DOHH2 (cell line): Measurements from ENCODE around the gene SLC5A7.

Experiments
- H3F3A ChIP-seq: fragments of 200-600 bp; sonication (generic), shearing (Covaris generic); 2 replicates; pipeline ENCODE4 v1.6.0; 2016; ENCODE audit warnings: antibody characterized with exemption, mild to moderate bottlenecking; ENCODE audit not compliant: control insufficient read depth, insufficient read depth
- H3K27ac ChIP-seq: fragments of 200-600 bp; sonication (generic); 2 replicates; pipeline ENCODE4 v1.5.1; 2014; ENCODE audit warnings: low read depth, mild to moderate bottlenecking, low read length, moderate library complexity
- H3K27me3 ChIP-seq: fragments of 200-600 bp; sonication (generic); 2 replicates; pipeline ENCODE4 v1.6.1; 2014; ENCODE audit warnings: mild to moderate bottlenecking, low read length, mixed read lengths; ENCODE audit not compliant: control insufficient read depth
- H3K36me3 ChIP-seq: fragments of 200-600 bp; sonication (generic); 2 replicates; pipeline ENCODE4 v1.6.1; 2014; ENCODE audit warnings: mild to moderate bottlenecking, low read length, moderate library complexity, mixed read lengths; ENCODE audit not compliant: control insufficient read depth
- H3K4me1 ChIP-seq: fragments of 200-600 bp; sonication (generic); 2 replicates; pipeline ENCODE4 v1.6.1; 2014; ENCODE audit warnings: mild to moderate bottlenecking, low read length, mixed read lengths; ENCODE audit not compliant: control insufficient read depth
- H3K4me2 ChIP-seq: fragments of 200-600 bp; sonication (generic); 2 replicates; pipeline ENCODE4 v1.6.0; 2014; ENCODE audit warnings: mild to moderate bottlenecking, low read length, moderate library complexity
- H3K4me3 ChIP-seq: fragments of 200-600 bp; sonication (generic); 2 replicates; pipeline ENCODE4 v1.5.1; 2014; ENCODE audit warnings: mild to moderate bottlenecking, low read length, mixed read lengths
- H3K79me2 ChIP-seq: fragments of 200-600 bp; sonication (generic); 2 replicates; pipeline ENCODE4 v1.6.1; 2014; ENCODE audit warnings: mild to moderate bottlenecking, low read length, mixed read lengths; ENCODE audit not compliant: control insufficient read depth
- H3K9me2 ChIP-seq: fragments of 200-600 bp; sonication (generic); replicated peaks from 2 replicates; pipeline ENCODE4 v1.6.1; 2014; ENCODE audit warnings: mild to moderate bottlenecking, low read length, mixed read lengths; ENCODE audit not compliant: control insufficient read depth
- H3K9me3 ChIP-seq: fragments of 200-600 bp; sonication (generic); 2 replicates; pipeline ENCODE4 v1.6.1; 2014; ENCODE audit warnings: antibody characterized with exemption, low read length, mixed read lengths; ENCODE audit not compliant: control insufficient read depth, insufficient read depth
- H4K20me1 ChIP-seq: fragments of 200-600 bp; sonication (generic); 2 replicates; pipeline ENCODE4 v1.6.0; 2014; ENCODE audit warnings: low read depth, mild to moderate bottlenecking, antibody characterized with exemption, low read length, moderate library complexity; ENCODE audit not compliant: control insufficient read depth, insufficient read depth
- EZH2phosphoT487 ChIP-seq: fragments of 200-600 bp; sonication (generic); IDR thresholded peaks from 2 replicates; pipeline ENCODE4 v1.6.1; 2017; ENCODE audit warnings: borderline replicate concordance, mild to moderate bottlenecking, antibody characterized with exemption, low read length, moderate library complexity, mixed read lengths
- TF ChIP-seq, protein P1 (sequence below): fragments of 200-600 bp; sonication (generic); IDR thresholded peaks from one replicate; pipeline ENCODE4 v1.5.1; 2014; ENCODE audit warnings: antibody characterized with exemption, mild to moderate bottlenecking, low read depth, low read length; ENCODE audit not compliant: poor library complexity, severe bottlenecking

Gene SLC5A7

DNA sequence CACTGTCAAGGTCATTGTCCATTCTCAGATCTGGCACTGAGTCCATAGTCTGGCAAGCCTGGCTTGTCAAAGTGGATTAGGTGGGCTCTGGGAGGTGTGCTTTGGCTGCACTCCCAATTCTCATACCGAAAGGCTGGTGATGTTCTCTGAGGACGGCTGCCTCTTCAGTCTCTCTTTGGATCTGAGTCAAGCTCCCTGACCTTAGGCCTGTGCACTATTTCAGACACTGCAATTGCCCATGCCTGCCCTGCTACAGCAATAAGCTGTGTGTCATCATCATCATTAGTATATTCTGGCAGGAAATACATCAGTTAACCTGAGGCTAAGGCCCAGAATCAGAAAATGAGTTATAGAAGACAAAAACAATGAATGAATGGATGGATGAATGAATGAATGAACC, 1.6 kb upstream of the SLC5A7 start:
- H3K9me2 ChIP-seq: no peaks in the 10 kb centered on the region
- no peaks in the 10 kb centered on the region for H3K36me3 ChIP-seq
- no peak overlapping the region for H3K4me2 ChIP-seq
- H3K27ac ChIP-seq: no peak overlapping the region
- no peaks in the 10 kb centered on the region for H3K4me1 ChIP-seq
- no peaks in the 10 kb centered on the region for H3K79me2 ChIP-seq
- no peaks in the 10 kb centered on the region for H4K20me1 ChIP-seq
- no peaks in the 10 kb centered on the region for H3K27me3 ChIP-seq
- no peaks in the 10 kb centered on the region for H3K9me3 ChIP-seq
- H3F3A ChIP-seq: no peaks in the 10 kb centered on the region
- TF ChIP-seq EZH2phosphoT487: no peak
- TF ChIP-seq, protein P1, sequence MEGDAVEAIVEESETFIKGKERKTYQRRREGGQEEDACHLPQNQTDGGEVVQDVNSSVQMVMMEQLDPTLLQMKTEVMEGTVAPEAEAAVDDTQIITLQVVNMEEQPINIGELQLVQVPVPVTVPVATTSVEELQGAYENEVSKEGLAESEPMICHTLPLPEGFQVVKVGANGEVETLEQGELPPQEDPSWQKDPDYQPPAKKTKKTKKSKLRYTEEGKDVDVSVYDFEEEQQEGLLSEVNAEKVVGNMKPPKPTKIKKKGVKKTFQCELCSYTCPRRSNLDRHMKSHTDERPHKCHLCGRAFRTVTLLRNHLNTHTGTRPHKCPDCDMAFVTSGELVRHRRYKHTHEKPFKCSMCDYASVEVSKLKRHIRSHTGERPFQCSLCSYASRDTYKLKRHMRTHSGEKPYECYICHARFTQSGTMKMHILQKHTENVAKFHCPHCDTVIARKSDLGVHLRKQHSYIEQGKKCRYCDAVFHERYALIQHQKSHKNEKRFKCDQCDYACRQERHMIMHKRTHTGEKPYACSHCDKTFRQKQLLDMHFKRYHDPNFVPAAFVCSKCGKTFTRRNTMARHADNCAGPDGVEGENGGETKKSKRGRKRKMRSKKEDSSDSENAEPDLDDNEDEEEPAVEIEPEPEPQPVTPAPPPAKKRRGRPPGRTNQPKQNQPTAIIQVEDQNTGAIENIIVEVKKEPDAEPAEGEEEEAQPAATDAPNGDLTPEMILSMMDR: no peak
- no peak overlapping the region for H3K4me3 ChIP-seq

DNA sequence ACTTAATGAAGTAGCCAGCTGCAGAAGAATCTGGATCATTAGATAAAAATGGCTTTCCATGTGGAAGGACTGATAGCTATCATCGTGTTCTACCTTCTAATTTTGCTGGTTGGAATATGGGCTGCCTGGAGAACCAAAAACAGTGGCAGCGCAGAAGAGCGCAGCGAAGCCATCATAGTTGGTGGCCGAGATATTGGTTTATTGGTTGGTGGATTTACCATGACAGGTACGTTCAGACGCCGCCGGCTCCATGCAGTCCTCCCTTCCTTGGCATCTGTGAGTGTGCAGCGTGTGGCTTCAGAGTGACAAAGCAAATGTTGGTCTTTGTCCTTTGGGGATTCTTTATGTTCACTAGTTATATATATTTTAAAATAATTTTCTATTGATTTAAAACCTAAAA, 1.8 kb downstream of the SLC5A7 start:
- TF ChIP-seq, protein P1: no peak
- TF ChIP-seq EZH2phosphoT487: no peak
- no peaks in the 10 kb centered on the region for H3K4me1 ChIP-seq
- H3K27ac ChIP-seq: no peak overlapping the region
- no peaks in the 10 kb centered on the region for H3K9me3 ChIP-seq
- no peaks in the 10 kb centered on the region for H3K9me2 ChIP-seq
- no peaks in the 10 kb centered on the region for H3K79me2 ChIP-seq
- H3K4me2 ChIP-seq: no peak overlapping the region
- no peaks in the 10 kb centered on the region for H3K36me3 ChIP-seq
- no peaks in the 10 kb centered on the region for H4K20me1 ChIP-seq
- H3F3A ChIP-seq: no peaks in the 10 kb centered on the region
- H3K4me3 ChIP-seq: no peak overlapping the region
- H3K27me3 ChIP-seq: no peaks in the 10 kb centered on the region

DNA sequence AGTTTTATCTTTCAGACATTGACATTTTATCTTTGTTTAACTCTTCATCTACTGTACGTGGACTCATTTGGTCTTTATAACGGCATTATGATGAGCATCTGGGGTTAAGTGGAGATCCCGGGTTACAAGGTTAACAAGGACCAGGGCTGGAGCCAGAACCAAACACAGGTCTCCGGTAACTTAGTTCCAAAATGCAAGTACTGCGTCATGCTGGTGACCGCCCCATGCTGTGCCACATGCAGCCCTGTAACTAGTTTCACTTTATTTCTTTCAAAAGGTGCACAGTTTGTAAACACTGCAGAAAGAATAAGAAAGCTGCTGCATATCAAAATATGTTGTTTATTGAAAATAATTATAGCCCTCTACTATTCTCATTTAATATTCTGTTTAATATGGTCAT, 3.1 kb downstream of the SLC5A7 start:
- no peak overlapping the region for H3K4me2 ChIP-seq
- H3K4me3 ChIP-seq: no peak overlapping the region
- no peaks in the 10 kb centered on the region for H4K20me1 ChIP-seq
- H3K27ac ChIP-seq: no peak overlapping the region
- no peaks in the 10 kb centered on the region for H3K36me3 ChIP-seq
- no peaks in the 10 kb centered on the region for H3K27me3 ChIP-seq
- no peaks in the 10 kb centered on the region for H3K4me1 ChIP-seq
- H3K9me2 ChIP-seq: no peaks in the 10 kb centered on the region
- H3K79me2 ChIP-seq: no peaks in the 10 kb centered on the region
- H3K9me3 ChIP-seq: no peaks in the 10 kb centered on the region
- H3F3A ChIP-seq: no peaks in the 10 kb centered on the region
- TF ChIP-seq, protein P1: no peak

DNA sequence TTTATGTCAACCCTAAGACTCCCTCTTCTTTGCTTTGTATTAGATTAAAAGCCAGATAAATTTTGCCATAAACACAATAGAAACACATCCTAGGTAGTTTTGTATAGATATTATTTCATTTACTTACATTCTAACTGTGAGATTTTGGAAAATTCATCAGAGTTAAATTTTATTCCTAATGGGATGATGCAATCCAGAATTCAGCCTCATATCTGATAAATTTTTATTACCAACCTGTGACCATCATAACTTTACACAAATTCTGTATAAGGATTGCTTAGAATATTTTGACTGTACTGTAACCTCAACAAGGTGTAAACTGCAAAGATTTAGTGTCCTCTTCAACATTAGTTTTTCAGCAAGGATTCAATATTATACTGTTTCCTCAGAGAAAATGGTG, 4.4 kb downstream of the SLC5A7 start:
- no peaks in the 10 kb centered on the region for H3K9me2 ChIP-seq
- TF ChIP-seq, protein P1: no peak
- no peak for TF ChIP-seq EZH2phosphoT487
- H3K27me3 ChIP-seq: no peaks in the 10 kb centered on the region
- H4K20me1 ChIP-seq: no peaks in the 10 kb centered on the region
- H3F3A ChIP-seq: no peaks in the 10 kb centered on the region
- no peaks in the 10 kb centered on the region for H3K79me2 ChIP-seq
- no peaks in the 10 kb centered on the region for H3K36me3 ChIP-seq
- no peak overlapping the region for H3K27ac ChIP-seq
- H3K4me3 ChIP-seq: no peak overlapping the region
- H3K4me1 ChIP-seq: no peaks in the 10 kb centered on the region
- no peaks in the 10 kb centered on the region for H3K9me3 ChIP-seq
- no peak overlapping the region for H3K4me2 ChIP-seq
